H1 (cell line): ENCODE results near the gene ZKSCAN8. TPM values are rescaled to one million over a fixed set of nuclear protein-coding genes. Genes with fewer than 3 reads are reported as not detected.

Experiments used
- CTCF ChIA-PET: fragments of 300-600 bp; sonication (Branson Sonifier 250); formaldehyde crosslinking; loops from one replicate; lab custom pipeline; 2021; ENCODE audit not compliant: partially characterized antibody; lab: Charles Lee
- POLR2A ChIA-PET: fragments of 300-600 bp; sonication (Branson Sonifier 250); formaldehyde crosslinking; loops from one replicate; lab custom pipeline; 2021; ENCODE audit warnings: inconsistent platforms; ENCODE audit not compliant: partially characterized antibody; lab: Charles Lee
- DNase-seq, 2 experiments: peaks; one replicate each; pipeline versions ENCODE4 v3.0.0 to v3.0.0-alpha.2; 2010 to 2022; ENCODE audit warnings: low spot score in 2 of 2, low read depth in 1 of 2, mixed read lengths in 1 of 2
- FAIRE-seq: peaks from 2 replicates; lab custom pipeline; 2011; peaks lifted over from hg19 to GRCh38; lab: Jason Lieb, UNC
- H2AFZ ChIP-seq: 2 replicates; pipeline ENCODE4 v1.8.1; 2012; ENCODE audit warnings: low read length, inconsistent platforms
- H2AK5ac ChIP-seq: 2 replicates; pipeline ENCODE4 v1.6.1; 2013; ENCODE audit warnings: low read depth, low read length
- H2BK120ac ChIP-seq: replicated peaks from 2 replicates; pipeline ENCODE3; 2013; ENCODE audit warnings: low read depth, low read length, inconsistent platforms
- H2BK12ac ChIP-seq: 2 replicates; pipeline ENCODE4 v1.6.1; 2013; ENCODE audit warnings: low read depth, low read length
- H2BK15ac ChIP-seq: 2 replicates; pipeline ENCODE4 v1.6.1; 2013; ENCODE audit warnings: low read length
- H2BK20ac ChIP-seq: 2 replicates; pipeline ENCODE4 v1.6.1; 2013; ENCODE audit warnings: low read length
- H2BK5ac ChIP-seq: 2 replicates; pipeline ENCODE4 v1.6.1; 2013; ENCODE audit warnings: low read depth, low read length
- H3K14ac ChIP-seq: 2 replicates; pipeline ENCODE4 v1.6.1; 2013; ENCODE audit warnings: inconsistent platforms; ENCODE audit not compliant: insufficient read length
- H3K18ac ChIP-seq: 2 replicates; pipeline ENCODE4 v1.6.1; 2013; ENCODE audit warnings: low read length; ENCODE audit errors: extremely low read depth
- H3K23ac ChIP-seq: 2 replicates; pipeline ENCODE4 v1.6.1; 2013; ENCODE audit warnings: inconsistent platforms; ENCODE audit not compliant: insufficient read length
- H3K23me2 ChIP-seq: 2 replicates; pipeline ENCODE4 v1.6.1; 2013; ENCODE audit warnings: low read depth, low read length
- H3K27ac ChIP-seq: 2 replicates; pipeline ENCODE4 v1.6.1; 2011; ENCODE audit warnings: low read depth, low read length, inconsistent platforms
- H3K27me3 ChIP-seq, 4 experiments: replicated peaks in 1 of 4; 1 replicate in 1 of 4; 2 replicates in 3 of 4; pipeline versions ENCODE4 v1.6.1 to v1.8.1; 2011 to 2013; ENCODE audit warnings: low read length in 3 of 4, mild to moderate bottlenecking in 3 of 4, inconsistent platforms in 2 of 4, mixed read lengths in 2 of 4, moderate library complexity in 1 of 4; ENCODE audit not compliant: control insufficient read depth in 3 of 4, insufficient read depth in 3 of 4; ENCODE audit errors: extremely low read depth in 1 of 4
- H3K36me3 ChIP-seq, 4 experiments: 2 replicates each; pipeline versions ENCODE4 v1.6.1 to v1.8.1; 2011 to 2013; ENCODE audit warnings: mild to moderate bottlenecking in 4 of 4, low read length in 3 of 4, moderate library complexity in 2 of 4, control low read depth in 1 of 4, inconsistent platforms in 1 of 4; ENCODE audit not compliant: insufficient read depth in 4 of 4, control insufficient read depth in 2 of 4
- H3K4ac ChIP-seq: replicated peaks from 2 replicates; pipeline ENCODE3; 2013; ENCODE audit warnings: low read length, low read depth, mixed read lengths, inconsistent platforms; ENCODE audit not compliant: insufficient read length
- H3K4me1 ChIP-seq, 4 experiments: replicated peaks in 1 of 4; 1 replicate in 1 of 4; 2 replicates in 3 of 4; pipeline versions ENCODE4 v1.6.1 to v1.8.1; 2011 to 2013; ENCODE audit warnings: low read length in 3 of 4, inconsistent platforms in 2 of 4, mixed read lengths in 1 of 4; ENCODE audit not compliant: insufficient read depth in 4 of 4, control insufficient read depth in 3 of 4
- H3K4me2 ChIP-seq, 2 experiments: 2 replicates each; pipeline versions ENCODE4 v1.6.1 to v1.8.1; 2011 to 2013; ENCODE audit warnings: low read depth in 2 of 2, low read length in 2 of 2, control low read depth in 1 of 2, inconsistent platforms in 1 of 2, mild to moderate bottlenecking in 1 of 2; ENCODE audit not compliant: insufficient read depth in 1 of 2
- H3K4me3 ChIP-seq, 4 experiments: fragments of 200-600, 300-600 bp in 1 of 4; sonication (generic), shearing (Covaris generic), sonication (Bioruptor Twin) in 1 of 4; 2 replicates each; pipeline versions ENCODE4 v1.5.1 to v1.8.1; 2011 to 2016; ENCODE audit warnings: low read length in 4 of 4, low read depth in 3 of 4, control low read depth in 2 of 4, inconsistent platforms in 2 of 4, mild to moderate bottlenecking in 2 of 4, mixed read lengths in 1 of 4, moderate library complexity in 1 of 4; ENCODE audit not compliant: insufficient read depth in 2 of 4; ENCODE audit errors: extremely low read depth in 1 of 4
- H3K56ac ChIP-seq: replicated peaks from 2 replicates; pipeline ENCODE3; 2013; ENCODE audit warnings: low read depth, mild to moderate bottlenecking, mixed read lengths, low read length, inconsistent platforms; ENCODE audit not compliant: insufficient read length
- H3K79me1 ChIP-seq: 2 replicates; pipeline ENCODE4 v1.6.1; 2013; ENCODE audit warnings: low read depth, low read length, control low read depth
- H3K79me2 ChIP-seq, 2 experiments: 2 replicates each; pipeline versions ENCODE4 v1.6.1 to v1.8.1; 2012 to 2013; ENCODE audit warnings: low read length in 2 of 2, mild to moderate bottlenecking in 2 of 2, inconsistent platforms in 1 of 2; ENCODE audit not compliant: insufficient read depth in 2 of 2, control insufficient read depth in 1 of 2
- H3K9ac ChIP-seq, 4 experiments: replicated peaks in 1 of 4; 1 replicate in 1 of 4; 2 replicates in 3 of 4; pipeline versions ENCODE4 v1.6.1 to v1.8.1; 2011 to 2013; ENCODE audit warnings: low read depth in 3 of 4, low read length in 3 of 4, control low read depth in 2 of 4, mild to moderate bottlenecking in 2 of 4, moderate library complexity in 2 of 4, inconsistent platforms in 1 of 4; ENCODE audit errors: extremely low read depth in 1 of 4
- H3K9me3 ChIP-seq, 2 experiments: 2 replicates each; pipeline versions ENCODE4 v1.6.1 to v1.8.1; 2012 to 2013; ENCODE audit warnings: mild to moderate bottlenecking in 2 of 2, moderate library complexity in 2 of 2, control low read depth in 1 of 2, inconsistent platforms in 1 of 2, low read depth in 1 of 2, low read length in 1 of 2, mixed read lengths in 1 of 2; ENCODE audit not compliant: insufficient read depth in 2 of 2
- H4K20me1 ChIP-seq, 2 experiments: replicated peaks in 1 of 2; 2 replicates each; pipeline versions ENCODE3 to v1.8.1; 2011 to 2013; ENCODE audit warnings: inconsistent platforms in 2 of 2, low read length in 2 of 2, mild to moderate bottlenecking in 1 of 2; ENCODE audit not compliant: insufficient read depth in 2 of 2, control insufficient read depth in 1 of 2
- H4K5ac ChIP-seq: 2 replicates; pipeline ENCODE4 v1.6.1; 2013; ENCODE audit warnings: low read length, low read depth, mixed read lengths, inconsistent platforms; ENCODE audit not compliant: insufficient read length
- H4K8ac ChIP-seq: 2 replicates; pipeline ENCODE4 v1.8.0; 2013; ENCODE audit warnings: mild to moderate bottlenecking, moderate library complexity, low read length, inconsistent platforms; ENCODE audit not compliant: insufficient read depth; ENCODE audit errors: extremely low read depth
- H4K91ac ChIP-seq: replicated peaks from 2 replicates; pipeline ENCODE3; 2013; ENCODE audit warnings: low read length, mixed read lengths, inconsistent platforms; ENCODE audit not compliant: insufficient read length
- EGR1 ChIP-seq: IDR thresholded peaks from 2 replicates; pipeline ENCODE4 v1.6.1; 2011; ENCODE audit warnings: low read depth, low read length, borderline replicate concordance
- SIX5 ChIP-seq: IDR thresholded peaks from 2 replicates; pipeline ENCODE4 v1.6.1; 2011; ENCODE audit warnings: mild to moderate bottlenecking, low read depth, low read length
- TBP ChIP-seq: IDR thresholded peaks from 2 replicates; pipeline ENCODE4 v1.6.1; 2011; ENCODE audit warnings: low read depth, low read length, improper control_type of control experiment
- WGBS, 2 experiments: shearing (Covaris generic) in 1 of 2; methylation state at CpG; one replicate each; pipeline versions ENCODE4 v1.1.6 to v1.1.7; 2013 to 2015; ENCODE audit warnings: low lambda C conversion rate in 2 of 2, mixed read lengths in 2 of 2, inconsistent platforms in 1 of 2, low coverage in 1 of 2, missing lambda C conversion rate in 1 of 2; ENCODE audit not compliant: insufficient replicate concordance in 2 of 2, insufficient coverage in 1 of 2, insufficient read length in 1 of 2; ENCODE audit errors: extremely low coverage in 1 of 2, missing lambda C conversion rate in 1 of 2; 5-methylcytosine and 5-hydroxymethylcytosine counted together
- polyA plus RNA-seq, 7 experiments: library from polyadenylated mRNA; depleted of rRNA in 3 of 7; stranded (reverse) in 5 of 7; unstranded in 2 of 7; fragments of >200 nt in 5 of 7; fragments of 200-250 nt in 2 of 7; gene quantifications; 1 replicate in 5 of 7; 2 replicates in 1 of 7; 4 replicates in 1 of 7; pipeline versions ENCODE4 v1.2.1 to v1.2.3, GENCODE V29; 2011 to 2013; ENCODE audit warnings: missing spikeins in 2 of 7, mixed read lengths in 2 of 7
- total RNA-seq: library from RNA; stranded (reverse); fragmentation: NEBNext Ultra II Directional; extraction: Animal tissue kit (Norgen Biotek cat#: 25700); gene quantifications from 2 replicates; pipeline ENCODE4 v1.2.1, GENCODE V29; 2021

ZKSCAN8 gene
- total and polyA plus RNA-seq, 2 of the 8 experiments (the other 6 are each of a cell fraction or from before 2014, with no cell fraction given): 10.7 to 24.1 TPM

DNA sequence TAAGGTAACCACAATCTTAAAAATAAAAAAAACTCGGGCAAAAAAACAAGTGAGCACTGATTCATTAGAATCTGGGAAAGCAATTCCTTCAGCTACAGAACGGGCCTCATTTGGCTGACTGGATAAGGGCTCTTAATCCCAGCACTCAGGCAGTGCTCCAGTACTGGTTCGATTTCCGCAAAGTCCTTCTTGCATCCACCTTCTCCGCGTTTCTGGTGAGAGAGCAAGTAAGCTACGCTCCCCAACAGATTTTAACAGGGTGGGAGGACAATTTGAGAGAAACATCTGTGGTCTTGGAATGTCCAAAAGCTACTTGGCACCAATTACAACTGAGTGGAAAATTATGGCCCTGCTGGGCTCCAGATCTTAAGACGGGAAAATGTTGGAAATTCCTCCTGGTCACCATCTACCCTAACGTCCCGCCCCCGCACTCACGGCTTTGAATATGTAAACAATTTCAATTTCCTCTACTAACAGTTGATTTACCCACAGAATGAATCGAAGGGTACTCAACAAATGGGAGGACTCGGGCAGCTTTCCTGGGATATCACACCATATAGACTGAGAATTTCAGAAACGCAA, 65.3 kb downstream of the ZKSCAN8 start:
- Histone ChIP-seq H4K8ac (no peak overlapping the region), H4K20me1 (peaks cover 0 to 1% of the 10 kb centered on the region in 2 experiments), H3K9ac (peak overlapping the region in 3 of 4 experiments; percentile 6 to 25 (median 19); a peak in 4 of 7 replicates), H2BK12ac (no peak overlapping the region), H2AFZ (peak overlapping the region; percentile 97), H2BK20ac (no peak overlapping the region), H2BK5ac (no peak overlapping the region), H3K18ac (no peak overlapping the region), H2AK5ac (no peak overlapping the region), H3K9me3 (no peaks in the 10 kb centered on the region), H3K79me2 (no peaks in the 10 kb centered on the region), H2BK120ac (no peak overlapping the region), H3K27me3 (peaks cover 32 to 70% (median 54%) of the 10 kb centered on the region in 4 experiments), H3K4me1 (peaks cover 0 to 2% (median 0%) of the 10 kb centered on the region in 4 experiments; a peak in 1 of 7 replicates), H4K91ac (no peak overlapping the region), H4K5ac (no peak overlapping the region), H3K23me2 (peaks cover 15% of the 10 kb centered on the region), H3K23ac (no peak overlapping the region), H3K36me3 (no peaks in the 10 kb centered on the region), H2BK15ac (no peak overlapping the region), H3K14ac (no peak overlapping the region), H3K4me3 (peak overlapping the region; percentile 31 to 71 (median 60); a peak in 7 of 8 replicates), H3K79me1 (no peaks in the 10 kb centered on the region), H3K27ac (no peak overlapping the region), H3K4me2 (peak overlapping the region; percentile 81 to 96), H3K56ac (no peak overlapping the region), H3K4ac (no peak overlapping the region)
- FAIRE-seq (peak; percentile 24), DNase-seq (no peak)
- TF ChIP-seq TBP (peak; percentile 14; the same call in 1 of the 2 replicates), EGR1 (peak; percentile 81), SIX5 (no peak)
- POLR2A ChIA-PET: interaction anchor here (1.3 to 1.4 kb wide), 2 partner anchors 44 to 129 kb away, joined by 3 read pairs; partner anchors contain the start of gene ZSCAN31
- WGBS, 2 experiments: 7% methylated on average over 15 of the region's 15 CpGs; no CpG with 5 or more reads in 1 of the 2 experiments
- CTCF ChIA-PET: no interaction called here
